Mucosa of stomach (tissue), 1 donor: Measurements from ENCODE around the gene FBXO24.

ENCODE experiments used
- H3K27me3 ChIP-seq: one replicate; pipeline ENCODE4 v1.7.0; 2013; ENCODE audit warnings: mild to moderate bottlenecking, low read length; ENCODE audit not compliant: control insufficient read depth, insufficient read depth
- H3K36me3 ChIP-seq: one replicate; pipeline ENCODE4 v1.7.0; 2013; ENCODE audit warnings: low read length; ENCODE audit not compliant: control insufficient read depth, insufficient read depth
- H3K4me1 ChIP-seq: one replicate; pipeline ENCODE4 v1.7.0; 2013; ENCODE audit warnings: mild to moderate bottlenecking, low read length; ENCODE audit not compliant: control insufficient read depth, insufficient read depth
- H3K4me3 ChIP-seq: one replicate; pipeline ENCODE4 v1.7.0; 2013; ENCODE audit warnings: low read length
- H3K9ac ChIP-seq: one replicate; pipeline ENCODE4 v1.7.0; 2013; ENCODE audit warnings: mild to moderate bottlenecking, low read length, moderate library complexity
- H3K9me3 ChIP-seq: one replicate; pipeline ENCODE4 v1.7.0; 2013; ENCODE audit warnings: mild to moderate bottlenecking, low read length, moderate library complexity; ENCODE audit not compliant: control insufficient read depth
- donor health status: Pancreatic carcinoma.

FBXO24 gene

DNA sequence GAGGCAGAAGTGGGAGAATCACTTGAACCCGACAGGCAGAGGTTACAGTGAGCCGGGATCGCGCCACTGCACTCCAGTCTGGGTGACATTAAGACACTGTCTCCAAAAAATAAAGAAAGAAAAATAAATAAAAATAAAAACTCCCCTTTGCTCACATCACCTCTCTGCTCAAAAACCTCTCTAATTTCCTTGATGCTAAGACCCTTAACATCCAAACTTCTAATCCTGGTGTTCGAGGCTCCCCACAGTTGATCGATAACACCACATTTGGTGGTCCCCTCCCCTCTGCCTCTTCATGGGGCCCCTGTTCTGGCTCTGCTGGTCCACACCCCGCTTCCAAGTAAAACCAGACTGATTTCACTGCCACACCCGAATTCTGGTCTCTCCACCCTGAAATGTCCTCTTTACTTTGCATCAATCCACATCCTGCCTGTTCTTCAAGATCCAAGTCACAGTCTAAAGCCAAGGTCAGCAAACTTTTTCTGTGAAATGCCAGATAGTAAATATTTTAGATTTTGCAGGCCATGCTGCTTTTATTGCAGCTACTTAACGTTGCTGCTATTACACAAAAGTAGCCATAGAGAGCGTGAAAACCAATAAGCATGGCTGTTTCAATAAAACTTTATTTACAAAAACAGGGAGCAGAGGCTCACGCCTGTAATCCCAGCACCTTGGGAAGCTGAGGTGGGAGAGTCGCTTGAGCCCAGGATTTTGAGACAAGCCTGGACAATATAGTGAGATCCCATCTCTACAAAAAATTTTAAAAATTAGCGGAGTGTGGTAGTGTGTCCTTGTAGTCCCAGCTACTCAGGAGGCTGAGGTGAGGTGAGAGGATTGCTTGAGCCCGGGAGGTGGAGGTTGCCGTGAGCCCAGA is 38.1 kb downstream of the FBXO24 start:
- no peak overlapping the region for H3K9ac ChIP-seq
- no peak overlapping the region for H3K4me3 ChIP-seq

DNA sequence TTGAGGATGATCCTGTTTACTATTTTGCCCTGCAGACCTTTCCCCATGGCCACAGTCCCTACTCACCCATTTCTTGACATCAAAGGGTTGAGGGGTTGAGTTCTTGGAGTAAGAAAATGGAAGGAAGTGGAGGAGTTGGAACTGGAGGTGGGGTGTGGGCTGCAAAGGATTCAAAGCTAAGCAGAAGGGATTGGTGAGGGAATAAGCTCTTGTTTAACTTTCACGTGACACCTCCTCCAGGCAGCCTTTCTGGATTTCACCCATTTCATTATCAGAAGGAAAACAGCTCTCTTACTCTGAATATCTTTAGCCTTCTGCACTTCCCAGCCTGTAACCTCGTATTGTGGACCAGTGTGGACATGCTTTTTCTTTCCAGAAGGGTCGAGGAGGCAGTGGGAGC is 39.9 kb downstream of the FBXO24 start:
- Histone ChIP-seq H3K9ac (no peak overlapping the region), H3K4me1 (peaks cover 9% of the 10 kb centered on the region), H3K4me3 (no peak overlapping the region), H3K27me3 (no peaks in the 10 kb centered on the region), H3K9me3 (no peaks in the 10 kb centered on the region), H3K36me3 (no peaks in the 10 kb centered on the region)

More for the DNA sequence above, 38.1 kb downstream of the FBXO24 start:
- H3K36me3 ChIP-seq = no peaks in the 10 kb centered on the region
- no peaks in the 10 kb centered on the region for H3K27me3 ChIP-seq
- peaks cover 9% of the 10 kb centered on the region for H3K4me1 ChIP-seq
- H3K9me3 ChIP-seq = no peaks in the 10 kb centered on the region

DNA sequence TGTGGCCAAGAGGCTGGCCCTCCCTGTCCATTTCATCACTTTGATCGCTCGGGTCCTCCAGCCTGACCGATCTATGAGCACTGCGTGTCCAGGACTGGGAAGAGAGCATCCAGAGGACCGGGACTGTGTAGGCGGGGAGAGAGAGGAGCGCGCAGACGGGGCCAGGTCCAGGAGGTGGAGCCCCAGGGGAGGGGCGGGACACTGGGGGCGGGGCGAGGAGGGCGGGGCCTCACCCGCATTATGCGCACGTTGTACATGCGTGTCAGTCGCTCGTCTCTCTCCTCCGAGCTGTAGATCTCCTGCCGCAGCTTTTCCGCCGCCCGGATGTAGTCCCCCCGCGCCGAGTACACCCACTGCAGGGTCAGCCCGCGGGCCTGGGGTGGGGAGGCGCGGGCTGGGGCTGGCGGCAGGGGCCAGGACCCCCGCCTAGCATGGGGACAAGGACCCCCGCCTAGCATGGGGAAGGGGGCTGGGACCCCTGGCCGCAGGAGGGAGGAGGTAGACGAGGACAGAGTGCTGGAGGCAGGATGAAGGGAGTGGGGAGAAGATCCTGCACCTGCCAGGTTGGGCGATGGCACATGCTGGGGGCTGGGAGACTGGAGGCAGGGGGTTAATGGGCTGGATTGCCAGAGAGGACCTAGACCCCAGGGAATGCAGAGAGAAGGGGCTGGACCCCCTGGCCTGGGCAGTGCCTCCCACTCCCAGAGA is 40.6 kb downstream of the FBXO24 start:
- Histone ChIP-seq H3K36me3 (no peaks in the 10 kb centered on the region), H3K4me1 (peaks cover 9% of the 10 kb centered on the region), H3K4me3 (no peak overlapping the region), H3K9me3 (no peaks in the 10 kb centered on the region), H3K9ac (peak overlapping the region; percentile 34), H3K27me3 (no peaks in the 10 kb centered on the region)

DNA sequence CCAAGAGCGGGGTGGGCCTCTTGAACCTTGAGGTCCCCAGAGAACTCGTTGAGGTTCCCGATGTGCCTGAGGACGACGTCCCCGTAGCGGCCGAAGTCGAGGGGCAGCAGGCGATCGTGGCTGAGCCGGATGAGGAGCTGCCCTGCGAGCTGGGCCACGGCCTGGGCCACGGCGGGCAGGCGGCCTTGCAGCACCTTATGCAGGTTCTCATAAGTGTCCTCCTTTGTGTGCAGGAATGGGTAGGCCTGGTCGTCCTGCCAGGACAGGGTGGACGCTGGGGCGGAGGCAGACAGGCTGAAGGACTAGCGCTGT is 41.1 kb downstream of the FBXO24 start:
- peaks cover 5% of the 10 kb centered on the region for H3K27me3 ChIP-seq
- H3K9ac ChIP-seq = no peak overlapping the region
- no peaks in the 10 kb centered on the region for H3K36me3 ChIP-seq
- H3K4me1 ChIP-seq = peaks cover 9% of the 10 kb centered on the region
- H3K9me3 ChIP-seq = no peaks in the 10 kb centered on the region
- H3K4me3 ChIP-seq = no peak overlapping the region

DNA sequence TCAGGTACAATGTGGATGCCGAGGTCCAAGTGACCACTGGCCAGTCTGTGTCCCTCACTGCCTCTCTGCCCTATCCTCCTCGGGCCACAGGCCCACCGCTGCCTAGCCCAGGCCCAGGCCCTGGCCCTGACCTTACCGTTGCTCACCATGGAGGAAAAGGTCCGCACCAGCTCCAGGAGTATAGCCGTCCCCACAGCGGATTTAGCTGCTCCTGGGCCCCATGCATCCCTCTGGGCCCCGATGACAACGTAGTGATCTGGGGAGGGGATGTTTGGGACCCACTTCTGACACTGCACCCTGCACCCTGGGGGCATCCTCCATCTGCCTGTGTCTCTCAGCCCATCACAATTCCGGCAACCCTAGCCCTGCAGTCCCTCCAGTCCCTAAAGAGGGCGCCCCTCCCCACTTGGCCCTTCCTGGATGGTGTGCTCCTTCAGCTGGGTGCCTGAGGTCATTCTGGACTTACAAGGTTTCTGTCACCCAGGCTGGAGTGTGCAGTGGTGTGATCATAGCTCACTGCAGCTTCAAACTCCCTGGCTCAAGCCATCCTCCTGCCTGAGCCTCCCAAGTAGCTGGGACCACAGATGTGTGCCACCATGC is 43.1 kb downstream of the FBXO24 start:
- no peak overlapping the region for H3K9ac ChIP-seq
- H3K9me3 ChIP-seq = no peaks in the 10 kb centered on the region
- no peaks in the 10 kb centered on the region for H3K36me3 ChIP-seq
- peaks cover 5% of the 10 kb centered on the region for H3K27me3 ChIP-seq
- H3K4me1 ChIP-seq = peaks cover 16% of the 10 kb centered on the region
- no peak overlapping the region for H3K4me3 ChIP-seq

DNA sequence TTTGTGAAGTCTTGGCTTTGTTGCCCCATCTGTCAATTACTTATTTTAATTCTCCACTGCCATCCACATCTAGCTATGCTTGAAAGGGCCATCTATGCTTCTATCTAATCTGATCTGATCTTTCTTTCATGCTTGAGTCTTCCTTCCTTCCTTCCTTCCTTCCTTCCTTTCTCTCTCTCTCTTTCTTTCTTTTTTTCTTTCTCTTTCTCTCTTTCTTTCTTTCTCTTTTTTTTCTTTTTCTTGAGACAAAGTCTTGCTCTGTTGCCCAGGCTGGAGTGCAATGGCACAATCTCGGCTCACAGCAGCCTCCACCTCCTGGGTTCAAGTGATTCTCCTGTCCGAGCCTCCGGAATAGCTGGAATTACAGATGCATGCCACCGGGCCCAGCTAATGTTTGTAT is 43.9 kb downstream of the FBXO24 start:
- Histone ChIP-seq H3K27me3 (peaks cover 5% of the 10 kb centered on the region), H3K4me1 (peaks cover 16% of the 10 kb centered on the region), H3K4me3 (no peak overlapping the region), H3K9ac (no peak overlapping the region), H3K36me3 (no peaks in the 10 kb centered on the region), H3K9me3 (no peaks in the 10 kb centered on the region)

DNA sequence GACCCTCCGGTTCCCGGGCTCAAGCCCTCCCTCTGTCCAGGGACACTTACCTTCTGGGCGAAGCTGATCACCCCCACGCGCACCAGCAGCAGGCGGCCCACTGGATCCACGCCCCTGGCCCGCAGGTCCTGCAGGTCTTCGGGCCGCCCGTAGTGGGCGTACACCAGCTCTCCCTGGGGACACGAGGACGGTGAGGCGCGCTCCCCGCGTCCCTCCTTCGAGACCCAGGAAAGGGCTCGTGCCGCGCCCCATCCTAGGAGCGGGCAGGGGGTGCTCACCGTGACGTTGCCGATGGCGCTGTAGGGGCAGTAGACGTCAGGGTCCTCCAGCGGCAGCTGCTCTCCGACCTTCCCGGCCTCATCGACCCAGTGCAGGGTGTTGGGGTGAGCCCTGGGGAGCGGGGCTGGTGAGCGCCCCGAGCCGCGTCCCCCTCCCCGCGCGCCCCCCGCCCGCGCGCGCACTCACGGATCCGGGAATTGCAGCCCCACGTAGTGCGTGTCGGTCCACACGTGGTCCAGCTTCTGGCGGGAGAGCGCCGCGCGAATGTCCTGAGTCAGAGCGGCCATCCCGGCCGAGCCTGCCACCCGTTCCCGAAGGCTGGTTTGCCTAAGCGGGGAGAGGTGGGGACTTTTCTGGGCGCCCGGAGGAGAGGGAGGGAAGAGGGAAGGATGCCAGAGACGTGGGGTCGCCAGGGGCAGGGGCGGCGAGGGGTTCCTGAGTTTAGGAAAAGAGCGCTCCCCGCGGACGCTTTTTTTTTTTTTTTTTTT is 47.0 kb downstream of the FBXO24 start:
- peak overlapping the region; percentile 57 for H3K9ac ChIP-seq

DNA sequence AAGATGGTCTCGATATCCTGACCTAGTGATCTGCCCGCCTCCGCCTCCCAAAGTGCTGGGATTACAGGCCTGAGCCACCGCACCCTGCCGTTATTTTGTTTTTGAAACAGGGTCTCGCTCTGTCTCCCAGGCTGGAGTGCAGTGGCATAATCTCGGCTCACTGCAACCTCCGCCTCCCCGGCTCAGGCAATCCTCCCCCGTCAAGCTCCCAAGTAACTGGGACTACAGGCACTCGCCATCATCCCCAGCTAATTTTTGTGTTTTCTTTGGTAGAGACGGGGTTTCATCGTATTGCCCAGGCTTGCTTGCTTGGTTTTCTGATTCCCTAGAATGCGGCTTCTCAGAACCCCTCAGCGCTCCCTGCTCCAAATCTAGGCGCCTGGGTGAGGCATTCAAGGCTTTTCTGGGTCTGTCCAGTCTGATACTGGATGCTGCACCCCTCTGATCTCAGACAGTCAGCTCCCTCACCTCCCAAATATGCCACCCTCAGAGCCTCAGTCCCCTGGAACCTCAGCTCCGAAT is 53.9 kb downstream of the FBXO24 start:
- H3K9ac ChIP-seq = no peak overlapping the region
- H3K27me3 ChIP-seq = peaks cover 4% of the 10 kb centered on the region
- no peak overlapping the region for H3K4me3 ChIP-seq

More for the DNA sequence above, 47.0 kb downstream of the FBXO24 start:
- no peaks in the 10 kb centered on the region for H3K9me3 ChIP-seq
- H3K4me3 ChIP-seq = peak overlapping the region; percentile 60
- H3K27me3 ChIP-seq = peaks cover 5% of the 10 kb centered on the region
- H3K36me3 ChIP-seq = no peaks in the 10 kb centered on the region
- peaks cover 7% of the 10 kb centered on the region for H3K4me1 ChIP-seq

DNA sequence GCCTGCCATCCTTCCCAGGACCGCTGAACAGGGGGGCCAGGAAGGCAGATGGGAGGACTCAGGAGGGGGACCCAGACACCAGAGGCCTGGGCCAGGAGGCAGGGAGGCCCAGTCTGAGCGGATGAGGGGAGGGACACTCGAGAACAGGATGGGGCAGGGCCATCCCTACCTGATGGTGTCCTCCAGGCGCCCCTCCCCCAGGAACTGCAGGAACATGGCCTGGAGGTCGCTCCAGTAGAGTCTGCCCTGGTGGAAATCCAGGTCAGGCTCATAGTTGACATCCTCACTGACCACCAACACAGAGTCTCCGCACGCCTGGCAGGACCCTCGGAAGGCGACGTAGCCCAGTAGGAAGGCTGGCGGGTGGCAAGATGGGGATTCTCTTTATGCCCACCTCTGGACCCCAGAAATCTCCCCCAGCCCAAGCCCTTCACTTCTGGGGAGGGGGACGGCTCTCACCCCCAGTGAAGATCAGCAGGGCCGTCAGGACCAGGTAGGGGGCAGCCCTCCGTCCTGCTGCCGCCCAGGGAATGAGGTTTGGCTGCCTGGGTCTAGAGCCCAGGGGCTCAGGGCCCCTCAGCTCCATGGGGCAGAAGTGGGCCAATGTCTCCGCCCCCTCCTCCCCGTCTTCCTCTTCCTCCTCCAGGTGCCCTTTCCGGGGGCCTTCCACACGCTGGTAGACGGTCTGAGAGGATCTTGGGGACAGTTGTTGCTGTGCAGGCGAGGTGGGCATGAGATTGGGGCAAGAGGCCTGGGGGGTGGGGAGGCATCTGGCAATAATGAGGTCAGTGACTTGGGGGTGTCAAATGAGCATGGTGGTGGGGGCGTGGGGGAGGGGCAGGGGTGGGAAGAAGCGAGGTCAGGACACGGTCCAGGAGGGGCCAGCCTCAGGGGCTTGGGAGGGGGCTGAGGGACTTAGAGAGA is 54.7 kb downstream of the FBXO24 start:
- H3K4me1 ChIP-seq = peaks cover 13% of the 10 kb centered on the region
- H3K9me3 ChIP-seq = no peaks in the 10 kb centered on the region
- no peak overlapping the region for H3K9ac ChIP-seq
- no peak overlapping the region for H3K4me3 ChIP-seq
- no peaks in the 10 kb centered on the region for H3K36me3 ChIP-seq
- H3K27me3 ChIP-seq = peaks cover 4% of the 10 kb centered on the region

More for the DNA sequence above, 53.9 kb downstream of the FBXO24 start:
- H3K36me3 ChIP-seq = no peaks in the 10 kb centered on the region
- peaks cover 13% of the 10 kb centered on the region for H3K4me1 ChIP-seq
- no peaks in the 10 kb centered on the region for H3K9me3 ChIP-seq

DNA sequence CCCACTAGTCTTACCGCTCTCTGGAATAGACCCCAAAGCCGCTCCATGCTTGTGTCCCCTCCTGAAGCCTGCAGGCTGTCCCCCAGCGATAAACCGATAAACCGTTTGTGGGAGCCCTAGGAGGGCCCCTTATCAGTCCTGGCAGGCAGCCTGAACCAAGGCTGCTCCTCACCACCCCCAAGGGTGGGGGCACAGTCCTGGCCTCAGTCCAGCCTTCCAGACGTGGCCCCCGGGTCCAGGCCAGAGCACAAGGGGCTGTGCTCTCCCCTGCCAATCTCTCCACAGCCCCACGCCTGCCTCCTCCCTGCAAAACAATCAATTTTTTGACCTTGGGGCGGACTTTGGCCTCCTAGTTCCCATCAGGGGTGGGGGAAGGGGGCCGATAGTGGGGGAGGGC is 55.3 kb downstream of the FBXO24 start, which contains the start of gene TFR2:
TSS of gene TFR2 (minus strand) at position 90 of the 397 bp plus-strand sequence. CDS start at position 47, 43 bp downstream.
- Histone ChIP-seq H3K4me3 (no peak within 1 kb of the TSS), H3K4me1 (peaks cover 13% of the 10 kb centered on the region), H3K9me3 (no peaks in the 10 kb centered on the region), H3K27me3 (peaks cover 4% of the 10 kb centered on the region), H3K36me3 (no peaks in the 10 kb centered on the region), H3K9ac (no peak within 1 kb of the TSS)
